HCT116 (cell line): ENCODE results near the gene CALR. TPM values are rescaled to one million over a fixed set of nuclear protein-coding genes. Genes with fewer than 3 reads are reported as not detected.

Source experiments
- ATAC-seq: fragments of 200-7000 bp; cut with Tn5 transposase; 2 replicates; pipeline ENCODE4 v1.9.1; 2020; ENCODE audit warnings: mild to moderate bottlenecking, moderate library complexity
- BruUV-seq: library from RNA; stranded (reverse); fragments of 400-500 nt; replicated peaks from 2 replicates; lab custom pipeline; 2021; lab: Mats Ljungman, UMichigan
- CTCF ChIA-PET: fragments of 300-600 bp; sonication (Branson Sonifier 250); formaldehyde crosslinking; loops from one replicate; lab custom pipeline; 2021; ENCODE audit warnings: antibody characterized with exemption; lab: Charles Lee
- POLR2A ChIA-PET: fragments of 300-600, 350-600 bp; sonication (Branson Sonifier 250); formaldehyde crosslinking; loops from one replicate; lab custom pipeline; 2021; ENCODE audit warnings: antibody characterized with exemption; lab: Charles Lee
- RAD21 ChIA-PET, 2 experiments: fragments of 300-600 bp; sonication (Branson Sonifier 250); formaldehyde crosslinking; loops; one replicate each; lab custom pipeline; 2023; ENCODE audit warnings: low total read pairs in 2 of 2; ENCODE audit not compliant: uncharacterized antibody in 2 of 2, unreplicated experiment in 2 of 2, low non-redundant PET in 1 of 2; lab: Charles Lee
- DNase-seq: peaks from one replicate; pipeline ENCODE4 v3.0.0-alpha.2; 2010; ENCODE audit warnings: low read depth, low spot score
- H2AFZ ChIP-seq: fragments of 200-600 bp; shearing (Covaris generic), sonication (generic); 2 replicates; pipeline ENCODE4 v1.6.1; 2017; ENCODE audit warnings: low read depth, mixed run types, mixed read lengths, antibody characterized with exemption, low read length; ENCODE audit not compliant: poor library complexity, severe bottlenecking
- H3K27ac ChIP-seq: 2 replicates; pipeline ENCODE4 v1.5.1; 2012; ENCODE audit warnings: low read depth, low read length
- H3K27me3 ChIP-seq: fragments of 200-600 bp; sonication (generic); 2 replicates; pipeline ENCODE4 v1.6.1; 2016; ENCODE audit warnings: mixed run types, low read length, mixed read lengths; ENCODE audit not compliant: insufficient read depth
- H3K36me3 ChIP-seq, 2 experiments: fragments of 200-500 bp in 1 of 2; fragments of 200-600 bp in 1 of 2; sonication (Bioruptor generic) in 1 of 2; sonication (generic) in 1 of 2; 2 replicates each; pipeline versions ENCODE4 v1.5.1 to v1.6.1; 2014 to 2016; ENCODE audit warnings: low read length in 2 of 2, inconsistent platforms in 1 of 2, mixed read lengths in 1 of 2, mixed run types in 1 of 2; ENCODE audit not compliant: insufficient read depth in 2 of 2, control insufficient read depth in 1 of 2
- H3K4me1 ChIP-seq, 2 experiments: fragments of 200-600 bp in 1 of 2; sonication (generic) in 1 of 2; 2 replicates each; pipeline versions ENCODE4 v1.5.1 to v1.6.1; 2012 to 2017; ENCODE audit warnings: low read length in 2 of 2, inconsistent platforms in 1 of 2, mild to moderate bottlenecking in 1 of 2, mixed read lengths in 1 of 2, mixed run types in 1 of 2, moderate library complexity in 1 of 2; ENCODE audit not compliant: insufficient read depth in 2 of 2, control insufficient read depth in 1 of 2
- H3K4me2 ChIP-seq: fragments of 200-600 bp; sonication (generic); 2 replicates; pipeline ENCODE4 v1.6.1; 2017; ENCODE audit warnings: mixed run types, low read length, mixed read lengths
- H3K4me3 ChIP-seq, 2 experiments: fragments of 200-600 bp in 1 of 2; sonication (generic) in 1 of 2; replicated peaks in 1 of 2; 2 replicates each; pipeline ENCODE4 v1.5.1; 2011 to 2016; ENCODE audit warnings: low read length in 2 of 2, control low read depth in 1 of 2, low read depth in 1 of 2, mild to moderate bottlenecking in 1 of 2, mixed read lengths in 1 of 2, mixed run types in 1 of 2
- H3K79me2 ChIP-seq: fragments of 200-600 bp; sonication (generic); 2 replicates; pipeline ENCODE4 v1.6.1; 2017; ENCODE audit warnings: mild to moderate bottlenecking, mixed run types, low read length, moderate library complexity, mixed read lengths; ENCODE audit not compliant: insufficient read depth
- H3K9ac ChIP-seq: fragments of 200-600 bp; sonication (generic); 2 replicates; pipeline ENCODE4 v1.6.1; 2016; ENCODE audit warnings: low read length, mixed read lengths
- H3K9me2 ChIP-seq: fragments of 200-600 bp; sonication (generic), shearing (Covaris generic); 2 replicates; pipeline ENCODE4 v1.6.1; 2017; ENCODE audit warnings: mixed run types, mild to moderate bottlenecking, moderate library complexity; ENCODE audit not compliant: insufficient read depth
- H3K9me3 ChIP-seq, 2 experiments: fragments of 200-500 bp in 1 of 2; fragments of 200-600 bp in 1 of 2; sonication (Bioruptor generic) in 1 of 2; sonication (generic) in 1 of 2; 2 replicates each; pipeline ENCODE4 v1.6.1; 2014 to 2017; ENCODE audit warnings: low read length in 2 of 2, mixed read lengths in 2 of 2, inconsistent platforms in 1 of 2, low read depth in 1 of 2, mild to moderate bottlenecking in 1 of 2, mixed run types in 1 of 2, moderate library complexity in 1 of 2; ENCODE audit not compliant: control insufficient read depth in 1 of 2, insufficient read depth in 1 of 2
- H4K20me1 ChIP-seq: fragments of 200-600 bp; sonication (generic), shearing (Covaris generic); 2 replicates; pipeline ENCODE4 v1.6.1; 2017; ENCODE audit warnings: mixed run types, mild to moderate bottlenecking, moderate library complexity; ENCODE audit not compliant: insufficient read depth
- ATF3 ChIP-seq: IDR thresholded peaks from 2 replicates; pipeline ENCODE4 v1.6.1; 2012
- CEBPB ChIP-seq: IDR thresholded peaks from 2 replicates; pipeline ENCODE4 v1.6.1; 2012; ENCODE audit warnings: low read depth
- EGR1 ChIP-seq: IDR thresholded peaks from 2 replicates; pipeline ENCODE4 v1.6.1; 2012; ENCODE audit warnings: low read depth
- ELF1 ChIP-seq: IDR thresholded peaks from 2 replicates; pipeline ENCODE4 v1.6.1; 2012; ENCODE audit warnings: low read depth, borderline replicate concordance
- EZH2phosphoT487 ChIP-seq: fragments of 200-600 bp; IDR thresholded peaks from 2 replicates; pipeline ENCODE4 v1.6.1; 2018; ENCODE audit warnings: antibody characterized with exemption, borderline replicate concordance
- FOSL1 ChIP-seq: IDR thresholded peaks from 2 replicates; pipeline ENCODE4 v1.6.1; 2012; ENCODE audit warnings: low read depth
- POLR2A ChIP-seq: IDR thresholded peaks from 2 replicates; pipeline ENCODE4 v1.7.0; 2011; ENCODE audit warnings: borderline replicate concordance; ENCODE audit not compliant: insufficient read depth, insufficient read length; ENCODE audit errors: extremely low read depth
- POLR2AphosphoS5 ChIP-seq: IDR thresholded peaks from 2 replicates; pipeline ENCODE4 v1.6.1; 2011; ENCODE audit warnings: mild to moderate bottlenecking, low read depth, low read length, moderate library complexity
- REST ChIP-seq: IDR thresholded peaks from 2 replicates; pipeline ENCODE4 v1.6.1; 2012; ENCODE audit warnings: low read depth
- SIN3A ChIP-seq: IDR thresholded peaks from 2 replicates; pipeline ENCODE4 v1.6.1; 2012; ENCODE audit warnings: low read depth
- TCF7L2 ChIP-seq: IDR thresholded peaks from 2 replicates; pipeline ENCODE4 v1.7.0; 2011; ENCODE audit warnings: borderline replicate concordance, inconsistent platforms; ENCODE audit not compliant: insufficient read depth, insufficient read length; ENCODE audit errors: extremely low read depth
- ZBTB33 ChIP-seq: IDR thresholded peaks from 2 replicates; pipeline ENCODE4 v1.6.1; 2011; ENCODE audit warnings: mild to moderate bottlenecking, low read length, moderate library complexity; ENCODE audit not compliant: insufficient replicate concordance; ENCODE audit errors: extremely low read depth
- intact Hi-C: fragments of 100-400 bp; cut with micrococcal nuclease; formaldehyde crosslinking; loops from 2 replicates; pipeline ENCODE4 v1.10.0; 2022
- total RNA-seq: library from RNA; stranded (reverse); gene quantifications from one replicate; pipeline ENCODE4 v1.2.1, GENCODE V29; 2021; ENCODE audit not compliant: unreplicated experiment

Gene CALR
- total RNA-seq, 1 experiment from 2014 or later = 739 TPM

GRCh38 chr19:12967907-12968306 is 29.5 kb downstream of the CALR start:
- no peaks in the 10 kb centered on the region for H3K79me2 ChIP-seq
- POLR2A ChIA-PET = no interaction called here
- no peak overlapping the region for H3K4me3 ChIP-seq
- H3K9ac ChIP-seq = no peak overlapping the region
- H3K4me2 ChIP-seq = no peak overlapping the region
- peaks cover 3 to 18% of the 10 kb centered on the region in 2 experiments; a peak in 3 of 4 replicates for H3K4me1 ChIP-seq
- no peaks in the 10 kb centered on the region for H3K9me2 ChIP-seq
- DNase-seq (no peak), ATAC-seq (no peak)
- no peaks in the 10 kb centered on the region for H3K9me3 ChIP-seq
- BruUV-seq = no TSS peak
- intact Hi-C loops = no loop called here
- CTCF ChIA-PET = interaction anchor here (1.0 to 1.3 kb wide), 3 partner anchors 10 to 126 kb away, joined by 3 to 5 read pairs (median 5); no protein-coding TSS in a partner anchor
- RAD21 ChIA-PET = no interaction called here
- no peak for TF ChIP-seq ELF1
- TF ChIP-seq FOSL1 = no peak
- TF ChIP-seq ATF3 = no peak
- TF ChIP-seq REST = no peak
- no peak for TF ChIP-seq POLR2A
- no peak for TF ChIP-seq EZH2phosphoT487
- TF ChIP-seq CEBPB = no peak
- no peak for TF ChIP-seq SIN3A
- no peak for TF ChIP-seq EGR1
- TF ChIP-seq POLR2AphosphoS5 = no peak
- no peak for TF ChIP-seq TCF7L2
- TF ChIP-seq ZBTB33 = no peak
- no peak overlapping the region for H3K27ac ChIP-seq
- no peaks in the 10 kb centered on the region for H4K20me1 ChIP-seq
- no peaks in the 10 kb centered on the region for H3K27me3 ChIP-seq
- no peak overlapping the region for H2AFZ ChIP-seq
- H3K36me3 ChIP-seq = no peaks in the 10 kb centered on the region
